HepG2 (cell line): ENCODE data around the gene GLYR1. TPM values are rescaled to one million over a fixed set of nuclear protein-coding genes. Genes with fewer than 3 reads are reported as not detected.

Experiments
- ARNT2 ChIP-seq: sonication (generic); formaldehyde crosslinking; IDR thresholded peaks from 2 replicates; pipeline ENCODE4 v1.8.0; 2022; ENCODE audit warnings: mild to moderate bottlenecking, low read depth, missing genetic modification reagents, moderate library complexity
- BHLHE40 ChIP-seq: IDR thresholded peaks from 2 replicates; pipeline ENCODE4 v1.6.1; 2011; ENCODE audit warnings: low read length, improper control_type of control experiment
- ESRRA ChIP-seq: sonication (generic); formaldehyde crosslinking; IDR thresholded peaks from 2 replicates; pipeline ENCODE4 v1.5.1; 2020; ENCODE audit warnings: mild to moderate bottlenecking, low read depth, missing genetic modification reagents
- HDAC6 ChIP-seq: fragments of 200-600 bp; sonication (generic); IDR thresholded peaks from 2 replicates; pipeline ENCODE4 v1.7.0; 2017; ENCODE audit warnings: mild to moderate bottlenecking, antibody characterized with exemption, low read length, low read depth
- HNF4G ChIP-seq, 2 experiments: sonication (generic) in 1 of 2; formaldehyde crosslinking in 1 of 2; IDR thresholded peaks; 2 replicates each; pipeline versions ENCODE4 v1.4.0 to v1.6.1; 2011 to 2020; ENCODE audit warnings: borderline replicate concordance in 2 of 2, low read depth in 2 of 2, mild to moderate bottlenecking in 2 of 2, low read length in 1 of 2, missing genetic modification reagents in 1 of 2, moderate library complexity in 1 of 2
- HOXA7 ChIP-seq: sonication (generic); formaldehyde crosslinking; IDR thresholded peaks from 2 replicates; pipeline ENCODE4 v1.8.1; 2022; ENCODE audit warnings: mild to moderate bottlenecking, missing genetic modification reagents, moderate library complexity
- HOXA9 ChIP-seq: sonication (generic); formaldehyde crosslinking; IDR thresholded peaks from 2 replicates; pipeline ENCODE4 v1.8.1; 2022; ENCODE audit warnings: missing genetic modification reagents, mild to moderate bottlenecking, moderate library complexity, borderline replicate concordance
- KLF12 ChIP-seq: sonication (generic); formaldehyde crosslinking; IDR thresholded peaks from 2 replicates; pipeline ENCODE4 v1.4.0; 2020; ENCODE audit warnings: missing genetic modification reagents, borderline replicate concordance
- NFATC3 ChIP-seq: sonication (generic); formaldehyde crosslinking; IDR thresholded peaks from 2 replicates; pipeline ENCODE4 v1.5.1; 2020; ENCODE audit warnings: mild to moderate bottlenecking, missing genetic modification reagents
- PHF21A ChIP-seq: sonication (generic); formaldehyde crosslinking; IDR thresholded peaks from 2 replicates; pipeline ENCODE4 v1.5.0; 2020; ENCODE audit warnings: mild to moderate bottlenecking, missing genetic modification reagents
- POLR2AphosphoS5 ChIP-seq: IDR thresholded peaks from 2 replicates; pipeline ENCODE4 v1.6.1; 2012; ENCODE audit warnings: low read depth, low read length
- PPARG ChIP-seq: conservative IDR thresholded peaks from 2 replicates; pipeline ENCODE4 v1.6.1; 2016; ENCODE audit warnings: missing biosample characterization, missing genetic modification reagents
- RBAK ChIP-seq: sonication (generic); formaldehyde crosslinking; IDR thresholded peaks from 2 replicates; pipeline ENCODE4 v1.5.1; 2020; ENCODE audit warnings: mild to moderate bottlenecking, missing genetic modification reagents
- RELA ChIP-seq: sonication (generic); formaldehyde crosslinking; IDR thresholded peaks from 2 replicates; pipeline ENCODE4 v1.4.0; 2020; ENCODE audit warnings: missing genetic modification reagents
- SAP130 ChIP-seq: IDR thresholded peaks from 2 replicates; pipeline ENCODE4 v1.6.1; 2016; ENCODE audit warnings: low read depth
- SNAPC2 ChIP-seq: sonication (generic); formaldehyde crosslinking; IDR thresholded peaks from 2 replicates; pipeline ENCODE4 v1.8.1; 2022; ENCODE audit warnings: mild to moderate bottlenecking, missing genetic modification reagents
- ZNF431 ChIP-seq: sonication (generic); formaldehyde crosslinking; IDR thresholded peaks from 2 replicates; pipeline ENCODE4 v1.9.0; 2022; ENCODE audit warnings: missing genetic modification reagents, low read depth, mild to moderate bottlenecking, borderline replicate concordance
- ZNF709 ChIP-seq: sonication (generic); formaldehyde crosslinking; IDR thresholded peaks from 2 replicates; pipeline ENCODE4 v1.5.0; 2020; ENCODE audit warnings: mild to moderate bottlenecking, missing genetic modification reagents
- polyA plus RNA-seq, 8 experiments: library from polyadenylated mRNA; depleted of rRNA in 3 of 8; stranded (reverse) in 7 of 8; unstranded in 1 of 8; fragments of >200 nt; fragmentation: Illumina TruSeq in 4 of 8; extraction: Trizol in 4 of 8; gene quantifications; 2 replicates each; pipeline versions ENCODE4 v1.2.1 to v1.2.3, GENCODE V29; 2011 to 2016; ENCODE audit warnings: low read depth in 4 of 8, missing spikeins in 1 of 8, mixed read lengths in 1 of 8; ENCODE audit not compliant: insufficient read depth in 1 of 8
- total RNA-seq, 5 experiments: library from RNA; depleted of rRNA; stranded (reverse); fragments of >200 nt; fragmentation: Illumina TruSeq; extraction: Trizol; gene quantifications; 2 replicates each; pipeline ENCODE4 v1.2.3, GENCODE V29; 2016; ENCODE audit warnings: low read depth in 1 of 5
- TF ChIP-seq, protein P1 (sequence below): sonication (generic); formaldehyde crosslinking; IDR thresholded peaks from 2 replicates; pipeline ENCODE4 v1.4.0; 2020; ENCODE audit warnings: missing genetic modification reagents, borderline replicate concordance
- TF ChIP-seq, protein P2 (sequence below): sonication (generic); formaldehyde crosslinking; IDR thresholded peaks from 2 replicates; pipeline ENCODE4 v1.5.1; 2020; ENCODE audit warnings: missing genetic modification reagents, mild to moderate bottlenecking, borderline replicate concordance
- TF ChIP-seq, protein P3 (sequence below): sonication (generic); formaldehyde crosslinking; IDR thresholded peaks from 2 replicates; pipeline ENCODE4 v1.4.0; 2020; ENCODE audit warnings: missing genetic modification reagents, borderline replicate concordance
- TF ChIP-seq, protein P4 (sequence below): sonication (generic); formaldehyde crosslinking; IDR thresholded peaks from 2 replicates; pipeline ENCODE4 v1.5.1; 2020; ENCODE audit warnings: mild to moderate bottlenecking, missing genetic modification reagents, moderate library complexity

The GLYR1 gene
- total and polyA plus RNA-seq, 2 of the 13 experiments (the other 11 are each of a cell fraction or from before 2014, with no cell fraction given): 28.3 to 48.7 TPM

DNA sequence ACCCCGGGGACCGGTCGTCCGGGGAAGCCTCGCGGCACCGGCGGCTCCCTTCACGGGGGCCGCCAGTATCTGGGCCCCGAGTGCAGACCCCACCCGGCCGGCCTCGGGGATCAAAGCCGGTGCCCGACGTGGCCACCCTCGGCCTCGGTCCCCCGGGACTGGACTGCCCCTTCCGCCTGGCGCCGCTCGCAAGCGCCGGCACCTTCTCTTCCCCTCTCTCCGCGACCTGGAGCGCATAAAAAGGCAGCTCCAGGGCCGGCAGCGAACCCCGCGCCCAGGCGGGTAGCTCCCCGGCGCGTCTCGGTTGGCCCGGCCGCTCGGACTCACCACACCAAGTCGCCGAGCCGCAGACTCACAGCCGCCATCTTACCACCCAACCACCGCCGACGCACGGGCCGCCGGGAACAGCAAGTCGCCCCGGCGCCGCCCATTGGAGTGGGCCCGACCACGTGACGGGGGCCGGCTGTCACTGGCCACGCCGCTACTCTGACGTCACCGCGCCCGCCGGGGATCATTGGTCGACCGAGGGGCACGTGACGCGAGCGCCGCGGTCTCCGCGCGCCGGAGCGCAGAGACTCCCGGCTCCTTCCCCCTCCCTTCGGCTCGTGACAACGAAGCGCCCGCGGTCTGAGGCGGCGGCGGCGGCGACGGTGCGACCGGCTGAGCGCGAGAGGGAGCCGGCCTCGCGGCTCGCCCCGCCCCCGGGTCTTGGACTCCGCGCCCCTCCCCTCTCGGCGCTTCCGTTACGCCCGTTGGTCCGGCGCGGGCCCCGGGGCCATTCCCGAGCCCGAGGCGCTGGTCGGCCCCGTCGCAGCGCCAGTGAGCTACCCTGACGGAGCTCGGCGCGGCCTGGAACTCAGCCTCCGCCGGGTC lies at the start of gene GLYR1, which contains the start of gene UBN1 (continued):
- TF ChIP-seq, protein P1, sequence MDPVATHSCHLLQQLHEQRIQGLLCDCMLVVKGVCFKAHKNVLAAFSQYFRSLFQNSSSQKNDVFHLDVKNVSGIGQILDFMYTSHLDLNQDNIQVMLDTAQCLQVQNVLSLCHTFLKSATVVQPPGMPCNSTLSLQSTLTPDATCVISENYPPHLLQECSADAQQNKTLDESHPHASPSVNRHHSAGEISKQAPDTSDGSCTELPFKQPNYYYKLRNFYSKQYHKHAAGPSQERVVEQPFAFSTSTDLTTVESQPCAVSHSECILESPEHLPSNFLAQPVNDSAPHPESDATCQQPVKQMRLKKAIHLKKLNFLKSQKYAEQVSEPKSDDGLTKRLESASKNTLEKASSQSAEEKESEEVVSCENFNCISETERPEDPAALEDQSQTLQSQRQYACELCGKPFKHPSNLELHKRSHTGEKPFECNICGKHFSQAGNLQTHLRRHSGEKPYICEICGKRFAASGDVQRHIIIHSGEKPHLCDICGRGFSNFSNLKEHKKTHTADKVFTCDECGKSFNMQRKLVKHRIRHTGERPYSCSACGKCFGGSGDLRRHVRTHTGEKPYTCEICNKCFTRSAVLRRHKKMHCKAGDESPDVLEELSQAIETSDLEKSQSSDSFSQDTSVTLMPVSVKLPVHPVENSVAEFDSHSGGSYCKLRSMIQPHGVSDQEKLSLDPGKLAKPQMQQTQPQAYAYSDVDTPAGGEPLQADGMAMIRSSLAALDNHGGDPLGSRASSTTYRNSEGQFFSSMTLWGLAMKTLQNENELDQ (CRISPR knock-in tag): no peak
- TF ChIP-seq NFATC3 (CRISPR knock-in tag): no peak
- no peak for TF ChIP-seq HNF4G (IDR thresholded peaks at IDR 0.05; ENCODE audit: borderline replicate concordance, low read depth, low read length)
- peak; percentile 21; the same call in 1 of the 2 replicates for TF ChIP-seq HNF4G (CRISPR knock-in tag; IDR thresholded peaks at IDR 0.05; ENCODE audit: borderline replicate concordance, low read depth)
- no peak for TF ChIP-seq RELA (CRISPR knock-in tag)
- TF ChIP-seq SNAPC2: peak; percentile 57; the same call in 1 of the 2 replicates
- TF ChIP-seq, protein P2, sequence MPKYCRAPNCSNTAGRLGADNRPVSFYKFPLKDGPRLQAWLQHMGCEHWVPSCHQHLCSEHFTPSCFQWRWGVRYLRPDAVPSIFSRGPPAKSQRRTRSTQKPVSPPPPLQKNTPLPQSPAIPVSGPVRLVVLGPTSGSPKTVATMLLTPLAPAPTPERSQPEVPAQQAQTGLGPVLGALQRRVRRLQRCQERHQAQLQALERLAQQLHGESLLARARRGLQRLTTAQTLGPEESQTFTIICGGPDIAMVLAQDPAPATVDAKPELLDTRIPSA (CRISPR knock-in tag): no peak; the same call in 1 of the 2 replicates
- TF ChIP-seq PPARG (CRISPR knock-in tag): no peak
- TF ChIP-seq ESRRA (CRISPR knock-in tag): no peak
- 0 out of 2 replicates have a peak, but pooled peaks have one; percentile 1 for TF ChIP-seq ZNF431 (CRISPR knock-in tag)
- no peak for TF ChIP-seq HOXA7 (CRISPR knock-in tag)
- no peak; the same call in 1 of the 2 replicates for TF ChIP-seq KLF12 (CRISPR knock-in tag)
- no peak for TF ChIP-seq RBAK (CRISPR knock-in tag)
- TF ChIP-seq ARNT2 (CRISPR knock-in tag): no peak
- TF ChIP-seq POLR2AphosphoS5: peak; percentile 67
- TF ChIP-seq BHLHE40: peak; percentile 90
- TF ChIP-seq HDAC6: no peak
- TF ChIP-seq, protein P3, sequence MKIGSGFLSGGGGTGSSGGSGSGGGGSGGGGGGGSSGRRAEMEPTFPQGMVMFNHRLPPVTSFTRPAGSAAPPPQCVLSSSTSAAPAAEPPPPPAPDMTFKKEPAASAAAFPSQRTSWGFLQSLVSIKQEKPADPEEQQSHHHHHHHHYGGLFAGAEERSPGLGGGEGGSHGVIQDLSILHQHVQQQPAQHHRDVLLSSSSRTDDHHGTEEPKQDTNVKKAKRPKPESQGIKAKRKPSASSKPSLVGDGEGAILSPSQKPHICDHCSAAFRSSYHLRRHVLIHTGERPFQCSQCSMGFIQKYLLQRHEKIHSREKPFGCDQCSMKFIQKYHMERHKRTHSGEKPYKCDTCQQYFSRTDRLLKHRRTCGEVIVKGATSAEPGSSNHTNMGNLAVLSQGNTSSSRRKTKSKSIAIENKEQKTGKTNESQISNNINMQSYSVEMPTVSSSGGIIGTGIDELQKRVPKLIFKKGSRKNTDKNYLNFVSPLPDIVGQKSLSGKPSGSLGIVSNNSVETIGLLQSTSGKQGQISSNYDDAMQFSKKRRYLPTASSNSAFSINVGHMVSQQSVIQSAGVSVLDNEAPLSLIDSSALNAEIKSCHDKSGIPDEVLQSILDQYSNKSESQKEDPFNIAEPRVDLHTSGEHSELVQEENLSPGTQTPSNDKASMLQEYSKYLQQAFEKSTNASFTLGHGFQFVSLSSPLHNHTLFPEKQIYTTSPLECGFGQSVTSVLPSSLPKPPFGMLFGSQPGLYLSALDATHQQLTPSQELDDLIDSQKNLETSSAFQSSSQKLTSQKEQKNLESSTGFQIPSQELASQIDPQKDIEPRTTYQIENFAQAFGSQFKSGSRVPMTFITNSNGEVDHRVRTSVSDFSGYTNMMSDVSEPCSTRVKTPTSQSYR: no peak
- peak; percentile 89 for TF ChIP-seq SAP130
- peak; percentile 61 for TF ChIP-seq ZNF709 (CRISPR knock-in tag)
- TF ChIP-seq, protein P4, sequence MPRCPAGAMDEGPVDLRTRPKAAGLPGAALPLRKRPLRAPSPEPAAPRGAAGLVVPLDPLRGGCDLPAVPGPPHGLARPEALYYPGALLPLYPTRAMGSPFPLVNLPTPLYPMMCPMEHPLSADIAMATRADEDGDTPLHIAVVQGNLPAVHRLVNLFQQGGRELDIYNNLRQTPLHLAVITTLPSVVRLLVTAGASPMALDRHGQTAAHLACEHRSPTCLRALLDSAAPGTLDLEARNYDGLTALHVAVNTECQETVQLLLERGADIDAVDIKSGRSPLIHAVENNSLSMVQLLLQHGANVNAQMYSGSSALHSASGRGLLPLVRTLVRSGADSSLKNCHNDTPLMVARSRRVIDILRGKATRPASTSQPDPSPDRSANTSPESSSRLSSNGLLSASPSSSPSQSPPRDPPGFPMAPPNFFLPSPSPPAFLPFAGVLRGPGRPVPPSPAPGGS: 0 out of 2 replicates have a peak, but pooled peaks have one; percentile 28
- TF ChIP-seq HOXA9 (CRISPR knock-in tag): 0 out of 2 replicates have a peak, but pooled peaks have one; percentile 17
- no peak for TF ChIP-seq PHF21A (CRISPR knock-in tag)
